ENCODE measurements around the gene CD247. TPM values are rescaled to one million over a fixed set of nuclear protein-coding genes. Genes with fewer than 3 reads are reported as not detected.

The CD247 gene
- total RNA-seq, 2 donors from 2014 or later = 2.6 to 4.9 TPM

DNA sequence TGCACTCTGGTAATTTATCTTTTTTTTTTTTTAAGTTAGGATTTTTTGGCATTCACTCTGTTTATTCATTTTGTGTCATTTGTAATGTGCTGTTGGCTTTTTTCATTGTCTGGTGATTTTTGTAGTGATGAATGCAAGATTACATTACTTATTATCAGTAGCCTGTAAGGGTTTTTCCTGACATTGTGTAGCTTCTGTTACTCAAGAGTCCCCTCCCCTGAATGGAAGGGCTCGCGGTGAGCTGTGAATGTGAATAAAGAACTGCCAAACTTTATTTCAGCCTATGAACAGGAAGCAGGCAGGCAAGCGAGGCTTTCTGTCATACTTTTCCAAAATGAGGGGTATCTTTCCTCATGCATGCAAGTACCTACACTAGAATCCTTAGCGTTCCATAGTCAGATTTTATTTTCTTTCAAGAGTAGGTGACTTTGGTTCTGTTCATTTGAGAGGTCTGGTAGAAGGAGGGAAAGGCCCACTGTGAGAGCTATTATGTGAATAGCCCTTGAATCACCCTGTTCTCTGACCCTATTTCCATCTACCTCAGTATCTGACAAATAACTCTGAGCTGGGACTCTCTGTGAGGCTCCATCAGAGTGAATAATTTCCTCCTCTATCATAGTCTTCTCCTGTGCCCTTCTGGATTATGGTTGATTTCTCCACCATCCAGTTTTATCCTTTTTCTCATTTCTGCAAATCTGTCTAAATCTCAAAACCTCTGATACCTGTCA, 114.0 kb downstream of the CD247 start:
- TF ChIP-seq, protein P1, sequence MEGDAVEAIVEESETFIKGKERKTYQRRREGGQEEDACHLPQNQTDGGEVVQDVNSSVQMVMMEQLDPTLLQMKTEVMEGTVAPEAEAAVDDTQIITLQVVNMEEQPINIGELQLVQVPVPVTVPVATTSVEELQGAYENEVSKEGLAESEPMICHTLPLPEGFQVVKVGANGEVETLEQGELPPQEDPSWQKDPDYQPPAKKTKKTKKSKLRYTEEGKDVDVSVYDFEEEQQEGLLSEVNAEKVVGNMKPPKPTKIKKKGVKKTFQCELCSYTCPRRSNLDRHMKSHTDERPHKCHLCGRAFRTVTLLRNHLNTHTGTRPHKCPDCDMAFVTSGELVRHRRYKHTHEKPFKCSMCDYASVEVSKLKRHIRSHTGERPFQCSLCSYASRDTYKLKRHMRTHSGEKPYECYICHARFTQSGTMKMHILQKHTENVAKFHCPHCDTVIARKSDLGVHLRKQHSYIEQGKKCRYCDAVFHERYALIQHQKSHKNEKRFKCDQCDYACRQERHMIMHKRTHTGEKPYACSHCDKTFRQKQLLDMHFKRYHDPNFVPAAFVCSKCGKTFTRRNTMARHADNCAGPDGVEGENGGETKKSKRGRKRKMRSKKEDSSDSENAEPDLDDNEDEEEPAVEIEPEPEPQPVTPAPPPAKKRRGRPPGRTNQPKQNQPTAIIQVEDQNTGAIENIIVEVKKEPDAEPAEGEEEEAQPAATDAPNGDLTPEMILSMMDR (IDR thresholded peaks at IDR 0.05) = no peak
- Histone ChIP-seq H3K27ac (no peak overlapping the region), H3K27me3 (no peaks in the 10 kb centered on the region), H3K9me3 (no peaks in the 10 kb centered on the region), H3K4me1 (no peaks in the 10 kb centered on the region), H3K9ac (ENCODE audit: low read depth in 2 of 2, low read length in 2 of 2) (no peak overlapping the region), H3K36me3 (no peaks in the 10 kb centered on the region), H3K4me3 (no peak overlapping the region)
- no peak for DNase-seq
- intact Hi-C loops (cut with DNase I) = loop anchor here (5.0 kb wide), 2 partner anchors 38 to 128 kb away; no protein-coding TSS in a partner anchor

DNA sequence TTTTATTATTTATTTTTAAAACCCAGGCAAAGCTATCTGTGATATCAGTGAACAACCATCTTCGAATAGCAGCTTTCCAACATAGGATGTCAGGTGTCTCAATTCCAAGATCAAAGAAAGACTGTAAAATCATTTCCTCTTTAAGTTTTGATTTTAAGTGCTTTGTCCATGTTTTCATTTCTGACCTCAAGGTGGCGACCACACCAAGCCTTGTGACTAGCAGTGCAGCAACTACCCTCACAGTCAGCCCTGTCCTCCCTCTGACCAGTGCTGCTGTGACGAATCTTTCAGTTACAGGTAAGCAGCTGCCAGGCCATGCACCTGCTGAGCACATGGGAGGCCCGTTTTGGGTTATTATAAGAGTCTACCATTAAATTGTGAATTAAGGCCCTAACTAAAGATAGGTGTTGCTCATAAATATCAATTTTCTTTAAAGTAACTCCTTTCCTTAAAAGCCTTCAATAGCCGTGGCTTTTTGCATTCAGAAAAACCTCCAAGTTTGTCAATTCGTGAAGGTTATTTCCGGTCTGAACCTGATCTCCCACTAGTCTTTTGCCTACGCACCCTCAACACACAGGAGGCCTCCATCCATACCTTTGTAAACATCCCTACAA, 117.0 kb downstream of the CD247 start:
- H3K27ac ChIP-seq = no peak overlapping the region
- TF ChIP-seq, protein P1 (IDR thresholded peaks at IDR 0.05) = peak; percentile 45
- H3K27me3 ChIP-seq = no peaks in the 10 kb centered on the region
- peak; percentile 61 for DNase-seq
- no peaks in the 10 kb centered on the region for H3K4me1 ChIP-seq
- intact Hi-C loops (cut with DNase I) = loop anchor here (5.0 kb wide), 2 partner anchors 41 to 131 kb away; no protein-coding TSS in a partner anchor
- H3K9me3 ChIP-seq = no peaks in the 10 kb centered on the region
- no peaks in the 10 kb centered on the region for H3K36me3 ChIP-seq
- no peak overlapping the region for H3K9ac ChIP-seq (ENCODE audit: low read depth in 2 of 2, low read length in 2 of 2)
- H3K4me3 ChIP-seq = no peak overlapping the region

DNA sequence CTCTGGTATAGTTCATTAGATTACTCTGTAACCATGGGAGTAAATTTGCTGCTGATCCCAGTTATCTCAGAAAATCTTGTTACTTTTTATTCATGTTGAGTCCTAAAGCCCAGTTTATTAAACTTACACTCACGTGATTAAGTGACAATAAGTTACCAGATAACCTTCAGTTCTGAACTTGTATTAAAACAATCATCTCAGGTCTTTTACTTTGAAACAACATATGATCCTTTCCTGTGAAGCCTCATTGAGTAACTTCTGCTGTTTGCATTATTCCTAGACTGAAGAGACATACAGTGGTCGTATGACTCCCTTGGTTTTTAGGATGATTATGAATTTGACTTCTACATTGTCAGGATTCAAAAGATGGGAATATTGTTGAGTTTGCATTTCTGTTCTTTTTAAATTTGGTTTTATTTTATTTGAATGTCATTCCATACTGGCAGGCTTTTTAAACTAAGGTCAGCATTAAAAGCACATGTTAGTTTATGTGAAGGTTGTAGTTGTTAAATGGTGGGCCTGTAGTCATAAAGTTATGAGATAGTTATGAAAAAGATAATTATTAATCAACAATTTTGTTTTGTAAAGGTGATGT, 117.9 kb downstream of the CD247 start:
- Histone ChIP-seq H3K4me1 (no peaks in the 10 kb centered on the region), H3K9me3 (no peaks in the 10 kb centered on the region), H3K36me3 (no peaks in the 10 kb centered on the region), H3K27ac (no peak overlapping the region), H3K27me3 (no peaks in the 10 kb centered on the region), H3K9ac (ENCODE audit: low read depth in 2 of 2, low read length in 2 of 2) (no peak overlapping the region), H3K4me3 (no peak overlapping the region)
- intact Hi-C loops (cut with DNase I) = loop anchor here (5.0 kb wide), 2 partner anchors 42 to 132 kb away; no protein-coding TSS in a partner anchor
- no peak for DNase-seq
- TF ChIP-seq, protein P1 (IDR thresholded peaks at IDR 0.05) = no peak

DNA sequence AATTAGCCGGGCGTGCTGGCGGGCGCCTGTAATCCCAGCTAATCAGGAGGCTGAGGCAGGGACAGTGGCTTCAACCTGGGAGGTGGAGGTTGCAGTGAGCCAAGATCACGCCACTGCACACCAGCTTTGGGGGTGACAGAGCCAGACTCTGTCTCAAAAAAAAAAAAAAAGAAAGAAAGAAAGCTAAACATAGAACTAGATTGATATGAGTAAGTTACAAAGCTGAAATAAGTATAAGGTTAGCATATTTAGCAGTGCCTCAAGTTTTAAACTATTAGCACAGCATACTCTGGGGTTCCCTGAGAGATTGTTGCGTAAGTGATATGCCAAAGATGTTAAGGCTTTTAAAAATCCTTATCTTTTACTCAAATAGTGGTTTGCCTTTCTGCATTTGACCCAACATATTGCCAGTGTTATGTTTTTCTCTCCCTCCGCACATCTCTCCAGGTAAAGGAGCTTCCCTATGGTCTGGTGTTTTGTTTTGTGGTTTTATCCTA, 126.1 kb downstream of the CD247 start:
- H3K36me3 ChIP-seq = no peaks in the 10 kb centered on the region
- H3K4me1 ChIP-seq = no peaks in the 10 kb centered on the region
- intact Hi-C loops (cut with DNase I) = no loop called here
- H3K9ac ChIP-seq (ENCODE audit: low read depth in 2 of 2, low read length in 2 of 2) = no peak overlapping the region
- no peak overlapping the region for H3K4me3 ChIP-seq
- H3K27ac ChIP-seq = no peak overlapping the region
- DNase-seq = no peak
- TF ChIP-seq, protein P1 (IDR thresholded peaks at IDR 0.05) = no peak
- H3K27me3 ChIP-seq = no peaks in the 10 kb centered on the region
- H3K9me3 ChIP-seq = no peaks in the 10 kb centered on the region

- no peak for DNase-seq
- H3K4me3 ChIP-seq = no peak overlapping the region
- H3K27me3 ChIP-seq = no peaks in the 10 kb centered on the region
- intact Hi-C loops (cut with DNase I) = no loop called here
- TF ChIP-seq, protein P1 (IDR thresholded peaks at IDR 0.05) = no peak
- H3K27ac ChIP-seq = no peak overlapping the region
- H3K36me3 ChIP-seq = no peaks in the 10 kb centered on the region
- no peak overlapping the region for H3K9ac ChIP-seq (ENCODE audit: low read depth in 2 of 2, low read length in 2 of 2)
- H3K4me1 ChIP-seq = no peaks in the 10 kb centered on the region
- H3K9me3 ChIP-seq = no peaks in the 10 kb centered on the region
These were observed 129.4 kb downstream of the CD247 start for GRCh38 chr1:167388976-167389375.

All from colonic mucosa (tissue), 4 donors.